ENCODE measurements around the gene COG1. TPM values are rescaled to one million over a fixed set of nuclear protein-coding genes. Genes with fewer than 3 reads are reported as not detected.

COG1 gene
- total and polyA plus RNA-seq, 2 of the 8 experiments (the other 6 are each of a cell fraction or from before 2014, with no cell fraction given) = 11.0 to 19.5 TPM

DNA sequence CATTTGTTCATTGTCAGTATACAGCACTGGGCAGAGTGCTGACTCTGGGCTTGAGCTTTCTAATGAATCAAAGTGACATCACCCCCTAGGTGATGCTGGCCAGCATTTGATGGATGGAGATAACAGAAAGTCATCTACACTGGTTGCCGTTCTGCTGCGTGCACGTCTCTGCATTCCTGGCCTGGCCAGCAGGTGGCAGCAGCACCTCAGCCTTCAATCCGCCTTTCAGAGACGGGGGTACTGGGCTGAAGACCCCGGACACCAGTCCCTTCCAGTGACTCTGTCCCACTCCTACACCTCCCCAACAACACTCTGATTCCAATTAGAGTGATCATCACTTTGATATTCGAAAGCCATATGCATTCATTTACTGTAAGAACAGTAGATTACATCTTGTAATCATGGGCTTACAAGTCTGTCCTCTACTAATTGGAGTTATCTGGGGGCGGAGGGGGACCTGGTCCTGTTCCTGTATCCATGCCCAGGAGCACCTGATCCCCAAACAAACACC is 62.9 kb downstream of the COG1 start (continued):
- TF ChIP-seq HDAC6 (IDR thresholded peaks at IDR 0.05; ENCODE audit: low read depth, low read length) = no peak
- no peak; the same call in 1 of the 2 replicates for TF ChIP-seq KDM5A (IDR thresholded peaks at IDR 0.05; ENCODE audit: low read length)
- TF ChIP-seq, protein P1, sequence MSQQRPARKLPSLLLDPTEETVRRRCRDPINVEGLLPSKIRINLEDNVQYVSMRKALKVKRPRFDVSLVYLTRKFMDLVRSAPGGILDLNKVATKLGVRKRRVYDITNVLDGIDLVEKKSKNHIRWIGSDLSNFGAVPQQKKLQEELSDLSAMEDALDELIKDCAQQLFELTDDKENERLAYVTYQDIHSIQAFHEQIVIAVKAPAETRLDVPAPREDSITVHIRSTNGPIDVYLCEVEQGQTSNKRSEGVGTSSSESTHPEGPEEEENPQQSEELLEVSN (IDR thresholded peaks at IDR 0.05) = no peak
- TF ChIP-seq, protein P2, sequence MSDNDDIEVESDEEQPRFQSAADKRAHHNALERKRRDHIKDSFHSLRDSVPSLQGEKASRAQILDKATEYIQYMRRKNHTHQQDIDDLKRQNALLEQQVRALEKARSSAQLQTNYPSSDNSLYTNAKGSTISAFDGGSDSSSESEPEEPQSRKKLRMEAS (IDR thresholded peaks at IDR 0.05) = 0 out of 2 replicates have a peak, but pooled peaks have one; percentile 18
- TF ChIP-seq KDM1A (IDR thresholded peaks at IDR 0.05; ENCODE audit: borderline replicate concordance, low read length) = no peak
- TF ChIP-seq TCF12 (IDR thresholded peaks at IDR 0.05; ENCODE audit: low read depth, low read length) = no peak
- TF ChIP-seq BRCA1 (IDR thresholded peaks at IDR 0.05; ENCODE audit: low read depth, low read length) = no peak
- no peak for TF ChIP-seq EZH2 (IDR thresholded peaks at IDR 0.05; ENCODE audit: low read depth, low read length, severe bottlenecking)
- no peak for TF ChIP-seq EGR1 (IDR thresholded peaks at IDR 0.05; ENCODE audit: borderline replicate concordance, low read depth, low read length)
- TF ChIP-seq RAD21 (IDR thresholded peaks at IDR 0.05 in 1 of 2, conservative IDR thresholded peaks at IDR 0.05 in 1 of 2; ENCODE audit: low read depth in 2 of 2, low read length in 2 of 2) = peak; percentile 99 to 100
- TF ChIP-seq, protein P3, sequence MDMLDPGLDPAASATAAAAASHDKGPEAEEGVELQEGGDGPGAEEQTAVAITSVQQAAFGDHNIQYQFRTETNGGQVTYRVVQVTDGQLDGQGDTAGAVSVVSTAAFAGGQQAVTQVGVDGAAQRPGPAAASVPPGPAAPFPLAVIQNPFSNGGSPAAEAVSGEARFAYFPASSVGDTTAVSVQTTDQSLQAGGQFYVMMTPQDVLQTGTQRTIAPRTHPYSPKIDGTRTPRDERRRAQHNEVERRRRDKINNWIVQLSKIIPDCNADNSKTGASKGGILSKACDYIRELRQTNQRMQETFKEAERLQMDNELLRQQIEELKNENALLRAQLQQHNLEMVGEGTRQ (IDR thresholded peaks at IDR 0.05; ENCODE audit: low read length) = no peak
- TF ChIP-seq YY1 (IDR thresholded peaks at IDR 0.05; ENCODE audit: low read depth, low read length) = 0 out of 2 replicates have a peak, but pooled peaks have one; percentile 12
- no peak for TF ChIP-seq CEBPB (IDR thresholded peaks at IDR 0.05; ENCODE audit: low read depth, low read length)
- TF ChIP-seq SIN3A (conservative IDR thresholded peaks at IDR 0.05 in 1 of 2, IDR thresholded peaks at IDR 0.05 in 1 of 2; ENCODE audit: low read depth in 1 of 2, low read length in 2 of 2) = no peak; a peak in 1 of 4 replicates
- no peak for TF ChIP-seq TAF7 (optimal IDR thresholded peaks at IDR 0.05; ENCODE audit: borderline replicate concordance, low read depth, low read length)
